HG02623 (cell line): ENCODE results near the gene GPR15.
A peak's percentile ranks its signal among the peaks of the same experiment; 100 is the strongest.

Experiments used
- ATAC-seq: cut with Tn5 transposase; IDR thresholded peaks from one replicate; pipeline ENCODE4 v1.9.1; 2021; ENCODE audit warnings: moderate library complexity; ENCODE audit not compliant: unreplicated experiment

The GPR15 gene

GRCh38 chr3:98529856-98530459 lies 1.8 kb upstream of the GPR15 start:
- no peak for ATAC-seq

- no peak for ATAC-seq
These were observed 1.1 kb upstream of the GPR15 start for GRCh38 chr3:98530676-98531075.

GRCh38 chr3:98532275-98532637 lies 478 bp downstream of the GPR15 start:
- ATAC-seq: no peak

GRCh38 chr3:98532709-98533571 lies 1.2 kb downstream of the GPR15 start:
- ATAC-seq: no peak

GRCh38 chr3:98534168-98534567 lies 2.4 kb downstream of the GPR15 start:
- no peak for ATAC-seq

GRCh38 chr3:98534734-98535133 lies 3.0 kb downstream of the GPR15 start:
- no peak for ATAC-seq

- ATAC-seq: peak; percentile 67
These were observed 4.8 kb downstream of the GPR15 start for GRCh38 chr3:98536456-98537017.

GRCh38 chr3:98540346-98540745 lies 8.6 kb downstream of the GPR15 start:
- ATAC-seq: peak; percentile 46

- no peak for ATAC-seq
These were observed 9.9 kb downstream of the GPR15 start for GRCh38 chr3:98541695-98542094.

GRCh38 chr3:98542623-98543022 lies 10.8 kb downstream of the GPR15 start:
- ATAC-seq: no peak

- ATAC-seq: peak; percentile 48
These were observed 14.2 kb downstream of the GPR15 start for GRCh38 chr3:98545940-98546339.

- no peak for ATAC-seq
These were observed 16.8 kb downstream of the GPR15 start for GRCh38 chr3:98548544-98548943.

- no peak for ATAC-seq
These were observed 19.1 kb downstream of the GPR15 start for GRCh38 chr3:98550833-98551232.

- ATAC-seq: no peak
These were observed 19.5 kb downstream of the GPR15 start for GRCh38 chr3:98551236-98551635.

GRCh38 chr3:98551754-98552153 lies 20.0 kb downstream of the GPR15 start:
- no peak for ATAC-seq

- ATAC-seq: no peak
These were observed 20.6 kb downstream of the GPR15 start for GRCh38 chr3:98552232-98553020.

GRCh38 chr3:98553021-98553563 lies 21.3 kb downstream of the GPR15 start:
- ATAC-seq: no peak

- no peak for ATAC-seq
These were observed 22.0 kb downstream of the GPR15 start for GRCh38 chr3:98553753-98554152.

- ATAC-seq: no peak
These were observed 22.8 kb downstream of the GPR15 start for GRCh38 chr3:98554580-98554979.

GRCh38 chr3:98555025-98555379 lies 23.2 kb downstream of the GPR15 start:
- ATAC-seq: no peak
